COLO829 (cell line): ENCODE measurements around the gene ZNF888.
"Not testable (repeated sequence)": the region's sequence is repeated elsewhere in the genome, so short reads cannot be mapped to it uniquely, and the experiment has no call there.

ENCODE experiments used
- DNase-seq: peaks from one replicate; pipeline ENCODE4 v3.0.0; 2012; ENCODE audit warnings: low spot score

Gene ZNF888

GRCh38 chr19:52872996-52873395 lies 50.2 kb downstream of the ZNF888 start:
- not testable (repeated sequence) for DNase-seq

GRCh38 chr19:52871466-52871865 lies 51.8 kb downstream of the ZNF888 start:
- no peak for DNase-seq

GRCh38 chr19:52868031-52868430 lies 55.2 kb downstream of the ZNF888 start:
- DNase-seq = not testable (repeated sequence)

- not testable (repeated sequence) for DNase-seq
Measured at GRCh38 chr19:52857378-52858191, 65.6 kb downstream of the ZNF888 start, which contains the start of gene ZNF468. ZNF468 (minus strand) TSS chr19:52857619; CDS start chr19:52854272, 3,347 bp downstream.

- not testable (repeated sequence) for DNase-seq
Measured at GRCh38 chr19:52856540-52857377, 66.5 kb downstream of the ZNF888 start.
